ENCODE data around the gene PRR19. TPM values are rescaled to one million over a fixed set of nuclear protein-coding genes. Genes with fewer than 3 reads are reported as not detected.

Gene PRR19
- total RNA-seq, 1 donor from 2014 or later, result 0.20 TPM

GRCh38 chr19:42350417-42350816, 48.5 kb downstream of the PRR19 start:
- DNase-seq, result no peak

GRCh38 chr19:42351079-42351735, 49.3 kb downstream of the PRR19 start:
- DNase-seq, result no peak

- no peak for DNase-seq
Observed at GRCh38 chr19:42352301-42353259, 50.6 kb downstream of the PRR19 start.

GRCh38 chr19:42353341-42354015, 51.5 kb downstream of the PRR19 start:
- no peak for DNase-seq

- no peak for DNase-seq
Observed at GRCh38 chr19:42355896-42356295, 54.0 kb downstream of the PRR19 start.

GRCh38 chr19:42356686-42357085, 54.8 kb downstream of the PRR19 start:
- no peak for DNase-seq

- no peak for DNase-seq
Observed at GRCh38 chr19:42357290-42357689, 55.4 kb downstream of the PRR19 start.

Small RNA genes within 50 kb of the gene (small RNA-seq; reads per million reads assigned to genes)
- gene MIR8077 (ENCODE audit: low replicate concordance), result not detected

Other genes starting within 250 kb of the PRR19 start
- 1.8 TPM for gene GRIK5, start 231.9 kb upstream of the PRR19 start, total RNA-seq
- gene ZNF574, start 226.0 kb upstream of the PRR19 start, total RNA-seq, result 8.7 TPM
- 0.30 TPM for gene POU2F2, start 169.7 kb upstream of the PRR19 start, total RNA-seq
- 22.1 TPM for gene DEDD2, start 84.5 kb upstream of the PRR19 start, total RNA-seq
- 7.1 TPM for gene ZNF526, start 81.8 kb upstream of the PRR19 start, total RNA-seq
- 12.1 TPM for gene GSK3A, start 59.5 kb upstream of the PRR19 start, total RNA-seq
- gene ERF, start 47.0 kb upstream of the PRR19 start, total RNA-seq, result 23.5 TPM
- gene CIC, start 32.9 kb upstream of the PRR19 start, total RNA-seq, result 22.4 TPM
- 17.6 TPM for gene PAFAH1B3, start 492 bp downstream of the PRR19 start, total RNA-seq
- gene TMEM145, start 11.2 kb downstream of the PRR19 start, total RNA-seq, result 0.20 TPM
- 11.6 TPM for gene MEGF8, start 23.5 kb downstream of the PRR19 start, total RNA-seq
- 11.0 TPM for gene CNFN, start 88.2 kb downstream of the PRR19 start, total RNA-seq
- 59.7 TPM for gene LIPE, start 125.3 kb downstream of the PRR19 start, total RNA-seq
- gene CXCL17, start 140.8 kb downstream of the PRR19 start, total RNA-seq, result not detected
- 3.5 TPM for gene CEACAM1, start 226.3 kb downstream of the PRR19 start, total RNA-seq

All from skin of body (tissue), 3 donors.